Neural cell (in vitro differentiated cells): ENCODE data around the gene MCC. TPM values are rescaled to one million over a fixed set of nuclear protein-coding genes. Genes with fewer than 3 reads are reported as not detected.

Source experiments
- H2AFZ ChIP-seq: fragments of 200-600, 300-800 bp; sonication (generic), shearing (Covaris generic); 2 replicates; pipeline ENCODE4 v1.6.0; 2014; ENCODE audit warnings: low read depth, mild to moderate bottlenecking, antibody characterized with exemption, low read length, moderate library complexity
- H3F3A ChIP-seq: fragments of 200-600 bp; shearing (Covaris generic); 2 replicates; pipeline ENCODE4 v1.6.1; 2016; ENCODE audit warnings: mild to moderate bottlenecking, moderate library complexity, mixed read lengths, antibody characterized with exemption, low read length; ENCODE audit not compliant: insufficient read depth, poor library complexity, severe bottlenecking
- H3K27ac ChIP-seq: fragments of 200-600, 300-800 bp; sonication (generic), shearing (Covaris generic); 2 replicates; pipeline ENCODE4 v1.5.1; 2014; ENCODE audit warnings: mild to moderate bottlenecking, low read length, moderate library complexity
- H3K27me3 ChIP-seq: fragments of 300-800, 200-600 bp; sonication (generic), shearing (Covaris generic); 2 replicates; pipeline ENCODE4 v1.6.0; 2014; ENCODE audit warnings: mild to moderate bottlenecking, low read depth, low read length, moderate library complexity; ENCODE audit not compliant: insufficient read depth
- H3K36me3 ChIP-seq: fragments of 300-800, 200-600 bp; sonication (generic), shearing (Covaris generic); 2 replicates; pipeline ENCODE4 v1.5.1; 2014; ENCODE audit warnings: mild to moderate bottlenecking, antibody characterized with exemption, low read length, moderate library complexity; ENCODE audit not compliant: insufficient read depth
- H3K4me2 ChIP-seq: fragments of 300-800, 200-600 bp; sonication (generic), shearing (Covaris generic); 2 replicates; pipeline ENCODE4 v1.6.0; 2014; ENCODE audit warnings: mild to moderate bottlenecking, low read length
- H3K4me3 ChIP-seq: fragments of 300-800, 200-600 bp; sonication (generic), shearing (Covaris generic); 2 replicates; pipeline ENCODE4 v1.5.1; 2014; ENCODE audit warnings: mild to moderate bottlenecking, low read length, moderate library complexity
- H3K79me2 ChIP-seq: fragments of 200-600 bp; shearing (Covaris generic); replicated peaks from 2 replicates; pipeline ENCODE4 v1.6.0; 2014; ENCODE audit warnings: mild to moderate bottlenecking, low read length, moderate library complexity; ENCODE audit not compliant: insufficient read depth
- H3K9ac ChIP-seq: fragments of 300-800, 200-600 bp; sonication (generic), shearing (Covaris generic); 2 replicates; pipeline ENCODE4 v1.6.1; 2016; ENCODE audit warnings: mild to moderate bottlenecking, low read length, mixed read lengths
- H3K9me2 ChIP-seq: fragments of 200-600 bp; shearing (Covaris generic); 2 replicates; pipeline ENCODE4 v1.6.1; 2016; ENCODE audit warnings: mild to moderate bottlenecking, low read length, mixed read lengths; ENCODE audit not compliant: insufficient read depth
- H3K9me3 ChIP-seq: fragments of 200-600, 300-800 bp; sonication (generic), shearing (Covaris generic); 2 replicates; pipeline ENCODE4 v1.6.1; 2016; ENCODE audit warnings: mild to moderate bottlenecking, mixed run types, low read length, moderate library complexity, mixed read lengths
- H4K20me1 ChIP-seq: fragments of 200-600 bp; shearing (Covaris generic); 2 replicates; pipeline ENCODE4 v1.6.1; 2016; ENCODE audit warnings: mild to moderate bottlenecking, mixed run types; ENCODE audit not compliant: insufficient read depth
- CTCF ChIP-seq: fragments of 450-650 bp; IDR thresholded peaks from 2 replicates; pipeline ENCODE4 v1.5.1; 2014; ENCODE audit warnings: antibody characterized with exemption, mild to moderate bottlenecking, moderate library complexity; ENCODE audit not compliant: poor library complexity, severe bottlenecking
- EP300 ChIP-seq: fragments of 450-650 bp; conservative IDR thresholded peaks from 2 replicates; pipeline ENCODE4 v1.6.1; 2014; ENCODE audit warnings: antibody characterized with exemption, mild to moderate bottlenecking, moderate library complexity; ENCODE audit not compliant: poor library complexity, severe bottlenecking
- EZH2 ChIP-seq: fragments of 200-600, 300-800 bp; shearing (Covaris generic), sonication (generic); IDR thresholded peaks from 2 replicates; pipeline ENCODE4 v1.6.1; 2014; ENCODE audit warnings: antibody characterized with exemption, low read length, borderline replicate concordance, mild to moderate bottlenecking; ENCODE audit not compliant: insufficient read depth, poor library complexity, severe bottlenecking
- MXI1 ChIP-seq: fragments of 450-650 bp; conservative IDR thresholded peaks from 2 replicates; pipeline ENCODE4 v1.6.1; 2014; ENCODE audit warnings: antibody characterized with exemption, mild to moderate bottlenecking; ENCODE audit not compliant: poor library complexity, severe bottlenecking
- POLR2AphosphoS5 ChIP-seq: IDR thresholded peaks from 2 replicates; pipeline ENCODE4 v1.6.1; 2012
- RAD21 ChIP-seq: fragments of 450-650 bp; conservative IDR thresholded peaks from 2 replicates; pipeline ENCODE4 v1.6.1; 2014; ENCODE audit warnings: antibody characterized with exemption, mild to moderate bottlenecking, moderate library complexity
- SMC3 ChIP-seq: fragments of 450-650 bp; conservative IDR thresholded peaks from 2 replicates; pipeline ENCODE4 v1.6.1; 2014; ENCODE audit warnings: antibody characterized with exemption, mild to moderate bottlenecking, moderate library complexity; ENCODE audit not compliant: poor library complexity
- TAF1 ChIP-seq: IDR thresholded peaks from 2 replicates; pipeline ENCODE4 v1.6.1; 2012; ENCODE audit warnings: low read depth
- polyA plus RNA-seq: library from polyadenylated mRNA; depleted of rRNA; stranded (reverse); fragments of >200 nt; gene quantifications from 2 replicates; pipeline ENCODE4 v1.2.3, GENCODE V29; 2014
- TF ChIP-seq, protein P1 (sequence below): IDR thresholded peaks from 2 replicates; pipeline ENCODE4 v1.6.1; 2012; ENCODE audit warnings: borderline replicate concordance

The MCC gene
- polyA plus RNA-seq, 1 donor from 2014 or later, result 2.2 TPM

DNA sequence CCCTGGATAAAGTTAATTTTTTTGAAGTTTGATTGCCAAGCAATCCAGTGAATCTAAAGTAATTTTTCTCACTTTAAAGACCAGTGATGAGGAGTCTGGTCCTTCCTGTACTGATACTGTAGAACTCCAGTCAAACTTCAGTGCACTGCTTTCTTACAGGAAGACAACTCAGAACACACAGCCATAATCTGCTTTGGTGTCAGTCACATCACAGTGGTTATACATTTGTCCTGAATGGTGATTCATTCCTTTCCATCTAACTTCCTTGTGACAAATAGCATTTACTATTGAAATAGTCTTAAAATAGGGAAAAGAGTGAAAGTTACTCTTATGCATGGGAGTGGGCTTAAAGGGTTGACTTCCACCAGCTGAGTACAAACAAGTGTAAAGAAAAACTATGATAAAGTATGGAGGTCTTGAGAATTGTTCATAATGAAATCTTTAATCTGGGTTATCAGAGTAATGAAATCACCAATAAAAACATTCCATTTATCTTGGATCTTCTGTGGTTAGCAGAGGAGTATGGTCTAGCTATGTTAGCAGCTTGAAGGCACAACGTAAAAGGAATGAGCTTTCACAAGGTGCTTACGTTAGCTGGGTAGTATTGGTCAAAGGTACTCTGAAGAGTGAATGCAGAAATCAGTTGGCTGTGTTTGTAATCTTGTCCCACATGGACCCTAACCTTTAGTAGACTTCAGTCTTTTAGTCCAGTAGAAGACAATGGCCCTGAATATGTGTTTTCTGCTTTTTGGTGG is 470.2 kb downstream of the MCC start:
- Histone ChIP-seq H3K27ac (no peak overlapping the region), H3K9me2 (no peaks in the 10 kb centered on the region), H2AFZ (no peak overlapping the region), H3K4me2 (no peak overlapping the region), H3K9ac (no peak overlapping the region), H3K9me3 (no peaks in the 10 kb centered on the region), H3K79me2 (no peaks in the 10 kb centered on the region), H4K20me1 (no peaks in the 10 kb centered on the region), H3K36me3 (peaks cover 4% of the 10 kb centered on the region), H3K4me3 (no peak overlapping the region), H3F3A (no peaks in the 10 kb centered on the region), H3K27me3 (no peaks in the 10 kb centered on the region)
- no peak for TF ChIP-seq RAD21
- TF ChIP-seq TAF1, result no peak
- no peak for TF ChIP-seq EP300
- no peak for TF ChIP-seq CTCF
- TF ChIP-seq, protein P1, sequence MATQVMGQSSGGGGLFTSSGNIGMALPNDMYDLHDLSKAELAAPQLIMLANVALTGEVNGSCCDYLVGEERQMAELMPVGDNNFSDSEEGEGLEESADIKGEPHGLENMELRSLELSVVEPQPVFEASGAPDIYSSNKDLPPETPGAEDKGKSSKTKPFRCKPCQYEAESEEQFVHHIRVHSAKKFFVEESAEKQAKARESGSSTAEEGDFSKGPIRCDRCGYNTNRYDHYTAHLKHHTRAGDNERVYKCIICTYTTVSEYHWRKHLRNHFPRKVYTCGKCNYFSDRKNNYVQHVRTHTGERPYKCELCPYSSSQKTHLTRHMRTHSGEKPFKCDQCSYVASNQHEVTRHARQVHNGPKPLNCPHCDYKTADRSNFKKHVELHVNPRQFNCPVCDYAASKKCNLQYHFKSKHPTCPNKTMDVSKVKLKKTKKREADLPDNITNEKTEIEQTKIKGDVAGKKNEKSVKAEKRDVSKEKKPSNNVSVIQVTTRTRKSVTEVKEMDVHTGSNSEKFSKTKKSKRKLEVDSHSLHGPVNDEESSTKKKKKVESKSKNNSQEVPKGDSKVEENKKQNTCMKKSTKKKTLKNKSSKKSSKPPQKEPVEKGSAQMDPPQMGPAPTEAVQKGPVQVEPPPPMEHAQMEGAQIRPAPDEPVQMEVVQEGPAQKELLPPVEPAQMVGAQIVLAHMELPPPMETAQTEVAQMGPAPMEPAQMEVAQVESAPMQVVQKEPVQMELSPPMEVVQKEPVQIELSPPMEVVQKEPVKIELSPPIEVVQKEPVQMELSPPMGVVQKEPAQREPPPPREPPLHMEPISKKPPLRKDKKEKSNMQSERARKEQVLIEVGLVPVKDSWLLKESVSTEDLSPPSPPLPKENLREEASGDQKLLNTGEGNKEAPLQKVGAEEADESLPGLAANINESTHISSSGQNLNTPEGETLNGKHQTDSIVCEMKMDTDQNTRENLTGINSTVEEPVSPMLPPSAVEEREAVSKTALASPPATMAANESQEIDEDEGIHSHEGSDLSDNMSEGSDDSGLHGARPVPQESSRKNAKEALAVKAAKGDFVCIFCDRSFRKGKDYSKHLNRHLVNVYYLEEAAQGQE, result no peak
- TF ChIP-seq MXI1, result no peak
- no peak for TF ChIP-seq POLR2AphosphoS5
- no peak for TF ChIP-seq SMC3
- no peak for TF ChIP-seq EZH2

DNA sequence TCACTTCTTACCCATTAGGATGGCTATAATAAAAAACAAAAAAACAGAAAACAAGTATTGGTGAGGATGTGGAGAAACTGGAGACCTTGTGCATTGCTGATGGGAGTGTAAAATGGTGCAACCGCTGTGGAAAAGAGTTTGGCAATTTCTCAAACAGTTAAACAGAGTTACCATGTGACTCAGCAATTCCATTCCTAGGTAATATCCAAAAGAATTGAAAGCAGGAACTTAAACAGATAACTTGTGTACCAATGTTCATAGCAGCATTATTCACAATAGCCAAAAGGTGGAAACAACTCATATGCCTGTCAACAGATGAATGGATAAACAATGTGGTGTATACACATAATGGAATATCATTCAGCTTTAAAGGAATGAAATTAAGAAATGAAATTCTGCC is 482.8 kb downstream of the MCC start:
- Histone ChIP-seq H3F3A (no peaks in the 10 kb centered on the region), H3K36me3 (peaks cover 13% of the 10 kb centered on the region), H3K9me3 (no peaks in the 10 kb centered on the region)

More for the DNA sequence above, 482.8 kb downstream of the MCC start:
- Histone ChIP-seq H3K9me2 (no peaks in the 10 kb centered on the region), H3K9ac (no peak overlapping the region), H3K27ac (no peak overlapping the region), H3K27me3 (no peaks in the 10 kb centered on the region), H3K4me2 (no peak overlapping the region), H3K4me3 (no peak overlapping the region), H3K79me2 (peaks cover 5% of the 10 kb centered on the region), H4K20me1 (no peaks in the 10 kb centered on the region), H2AFZ (no peak overlapping the region)
- TF ChIP-seq SMC3 (no peak), EP300 (no peak), TAF1 (no peak), EZH2 (no peak), POLR2AphosphoS5 (no peak), RAD21 (no peak), CTCF (no peak), MXI1 (no peak)
- TF ChIP-seq, protein P1, result no peak
